ENCODE results near the gene PCNA. TPM values are rescaled to one million over a fixed set of nuclear protein-coding genes. Genes with fewer than 3 reads are reported as not detected.

Gene PCNA
- total RNA-seq, 1 experiment from 2014 or later = 274 TPM

DNA sequence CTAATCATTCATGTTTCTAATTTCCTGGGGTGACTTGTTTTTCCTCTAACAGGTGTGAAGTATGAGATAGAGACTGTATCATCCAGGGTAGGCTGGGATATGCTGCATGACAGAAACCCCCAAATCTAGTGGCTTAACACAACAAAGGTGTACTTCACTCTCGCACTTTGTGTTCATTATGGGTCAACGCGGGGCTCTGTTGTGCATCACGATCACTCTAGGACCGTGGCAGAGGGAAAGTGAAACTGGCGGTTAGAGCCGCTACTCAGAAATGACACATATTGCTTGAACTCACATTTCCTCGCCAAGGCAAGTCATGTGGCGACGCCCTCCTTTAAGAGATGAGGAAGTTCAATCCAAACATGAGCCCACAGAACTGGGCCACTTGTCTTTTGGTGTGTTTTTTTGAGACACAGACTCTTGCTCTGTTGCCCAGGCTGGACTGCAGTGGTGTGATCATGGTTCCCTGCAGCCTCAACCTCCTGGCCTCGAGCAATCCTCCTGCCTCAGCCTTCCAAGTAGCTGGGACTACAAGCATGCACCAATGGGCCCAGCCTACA is 41.3 kb downstream of the PCNA start:
- H3K27me3 ChIP-seq (ENCODE audit: insufficient read depth, low read length) = no peaks in the 10 kb centered on the region
- no peaks in the 10 kb centered on the region for H4K20me1 ChIP-seq (ENCODE audit: control insufficient read depth, insufficient read depth, insufficient read length)
- no peak overlapping the region for H4K91ac ChIP-seq (ENCODE audit: insufficient read length, low read depth, low read length)
- H3K9ac ChIP-seq (ENCODE audit: extremely low read depth, insufficient read length, low read length) = no peak overlapping the region
- H3K79me2 ChIP-seq (ENCODE audit: insufficient read depth, low read length) = no peaks in the 10 kb centered on the region
- peaks cover 16% of the 10 kb centered on the region in 2 experiments for H3K4me1 Mint-ChIP-seq
- no peak for TF ChIP-seq CTCF (conservative IDR thresholded peaks at IDR 0.05)
- no peak overlapping the region for H3K4ac ChIP-seq (ENCODE audit: low read depth, low read length)
- WGBS (ENCODE audit: extremely low coverage, insufficient read length, low lambda C conversion rate) = no CpG with 5 or more reads among the region's 11 CpGs
- H3K18ac ChIP-seq (ENCODE audit: insufficient read length, low read depth, low read length) = no peak overlapping the region
- H4K8ac ChIP-seq (replicated peaks; ENCODE audit: insufficient read length, low read depth, low read length) = no peak overlapping the region
- H3K23me2 ChIP-seq (ENCODE audit: insufficient read length, low read depth, low read length, poor library complexity, severe bottlenecking) = no peaks in the 10 kb centered on the region
- no peak overlapping the region for H3K23ac ChIP-seq (ENCODE audit: insufficient read length, low read depth, low read length)
- H3K4me1 ChIP-seq (ENCODE audit: insufficient read depth, low read length) = no peaks in the 10 kb centered on the region
- no peaks in the 10 kb centered on the region for H3K36me3 Mint-ChIP-seq (ENCODE audit: insufficient read depth in 1 of 3, low read depth in 3 of 3)
- no peaks in the 10 kb centered on the region for H3K9me3 Mint-ChIP-seq
- no peak overlapping the region for H2AK5ac ChIP-seq (ENCODE audit: insufficient read length, low read length)
- H3K27ac Mint-ChIP-seq = peak overlapping the region in 1 of 3 experiments; percentile 28; a peak in 1 of 7 replicates
- H3K9me3 ChIP-seq (ENCODE audit: control insufficient read depth, low read depth, low read length) = no peaks in the 10 kb centered on the region
- no peak overlapping the region for H3T11ph ChIP-seq (ENCODE audit: low read length)
- no peak overlapping the region for H3K14ac ChIP-seq (ENCODE audit: insufficient read depth, low read length)
- no peak overlapping the region for H3K4me3 Mint-ChIP-seq
- no peak overlapping the region for H2BK12ac ChIP-seq (ENCODE audit: insufficient read length, low read depth, low read length)
- H4K5ac ChIP-seq (ENCODE audit: insufficient read length, low read depth, low read length) = no peak overlapping the region
- H2BK15ac ChIP-seq (ENCODE audit: low read depth, low read length) = no peak overlapping the region
- no peak overlapping the region for H3K4me2 ChIP-seq (ENCODE audit: insufficient read depth, insufficient read length, low read length)
- H2BK20ac ChIP-seq (ENCODE audit: low read depth, low read length, poor library complexity, severe bottlenecking) = no peak overlapping the region
- no peaks in the 10 kb centered on the region for H3K79me1 ChIP-seq (ENCODE audit: insufficient read depth, low read depth, low read length, poor library complexity, severe bottlenecking)
- H3K27ac ChIP-seq (ENCODE audit: insufficient read length, low read depth, low read length) = no peak overlapping the region
- no peak overlapping the region for H2BK120ac ChIP-seq (ENCODE audit: low read depth, low read length, poor library complexity, severe bottlenecking)
- DNase-seq = no peak
- no peak overlapping the region for H2BK5ac ChIP-seq (ENCODE audit: insufficient read length, low read length)
- peaks cover 2% of the 10 kb centered on the region; the same call in 1 of the 2 replicates for H3K27me3 Mint-ChIP-seq (ENCODE audit: low read depth)
- no peak overlapping the region for H2AFZ ChIP-seq (ENCODE audit: low read length)
- H3K56ac ChIP-seq (ENCODE audit: insufficient read length, low read depth, low read length) = no peak overlapping the region

All from H9 (cell line).